Myocyte (in vitro differentiated cells): ENCODE data around the gene DTHD1. TPM values are rescaled to one million over a fixed set of nuclear protein-coding genes. Genes with fewer than 3 reads are reported as not detected.

Experiments used
- DNase-seq: peaks from one replicate; pipeline ENCODE4 v3.0.0-alpha.2; 2012; ENCODE audit warnings: low read depth
- total RNA-seq: library from RNA; depleted of rRNA; stranded (reverse); fragments of >200 nt; gene quantifications from 2 replicates; pipeline ENCODE4 v1.2.3, GENCODE V29; 2014

Gene DTHD1
- total RNA-seq, 1 donor from 2014 or later = not detected

- no peak for DNase-seq
These were observed 12.3 kb upstream of the DTHD1 start for GRCh38 chr4:36269101-36269500.

- DNase-seq = no peak
These were observed 11.8 kb upstream of the DTHD1 start for GRCh38 chr4:36269533-36270173.

DNA sequence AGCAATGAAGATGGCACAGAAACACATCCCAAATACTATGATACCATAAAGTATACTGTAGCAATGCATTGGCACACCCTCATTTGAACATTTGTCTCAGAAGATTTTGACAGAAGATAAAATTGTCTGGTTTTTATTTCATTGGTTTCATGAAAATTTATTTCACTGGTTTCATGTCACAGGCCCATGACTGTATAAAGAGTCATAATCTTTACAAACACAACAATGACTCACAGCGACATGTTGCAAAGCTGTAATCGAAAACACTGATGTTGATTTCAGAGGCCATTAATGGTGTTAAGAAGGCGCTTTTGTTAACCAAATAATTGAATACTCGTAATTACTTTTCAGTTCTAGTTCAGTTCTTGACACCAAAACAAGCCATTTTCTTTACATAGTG is 8.1 kb upstream of the DTHD1 start:
- no peak for DNase-seq

DNA sequence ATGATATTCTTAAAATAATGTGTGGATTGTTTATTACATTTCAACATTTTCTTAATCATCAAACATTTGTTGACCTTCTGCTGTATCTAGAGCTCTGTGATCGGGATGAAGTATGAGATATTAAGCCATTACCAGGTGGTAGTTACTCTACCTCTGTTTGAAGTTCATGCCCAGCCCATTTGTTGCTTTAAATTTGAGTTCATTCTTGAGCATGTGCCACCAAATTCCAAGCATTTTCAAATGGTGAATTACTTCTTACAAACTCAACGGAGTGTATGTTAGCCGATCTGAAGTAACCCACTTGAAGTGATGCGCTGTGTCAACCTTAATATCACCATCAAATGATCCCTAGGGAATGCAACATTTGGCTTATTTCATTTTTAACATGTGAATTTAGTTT is 7.3 kb upstream of the DTHD1 start:
- DNase-seq = no peak

DNA sequence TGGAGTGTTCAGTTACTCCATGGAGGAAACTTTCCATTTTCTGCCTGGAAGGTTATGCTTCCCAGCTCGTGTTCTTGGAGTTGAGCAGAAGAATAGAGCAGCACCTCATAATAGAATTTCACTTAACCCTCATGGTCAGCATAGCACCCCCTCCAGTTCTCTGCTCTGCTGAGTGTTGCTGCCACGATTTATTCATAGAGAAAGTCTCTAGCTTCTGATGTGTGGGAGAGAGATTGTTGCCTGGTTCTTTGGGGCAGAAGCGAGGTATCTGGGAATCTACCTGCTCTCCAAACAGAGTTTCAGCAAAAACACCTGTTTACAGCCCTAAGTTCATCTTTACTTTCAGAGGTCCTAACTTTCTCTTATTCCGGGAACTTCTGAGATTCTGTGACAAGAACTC is 3.9 kb upstream of the DTHD1 start:
- no peak for DNase-seq

GRCh38 chr4:36278789-36279188 is 2.6 kb upstream of the DTHD1 start:
- DNase-seq = no peak

DNA sequence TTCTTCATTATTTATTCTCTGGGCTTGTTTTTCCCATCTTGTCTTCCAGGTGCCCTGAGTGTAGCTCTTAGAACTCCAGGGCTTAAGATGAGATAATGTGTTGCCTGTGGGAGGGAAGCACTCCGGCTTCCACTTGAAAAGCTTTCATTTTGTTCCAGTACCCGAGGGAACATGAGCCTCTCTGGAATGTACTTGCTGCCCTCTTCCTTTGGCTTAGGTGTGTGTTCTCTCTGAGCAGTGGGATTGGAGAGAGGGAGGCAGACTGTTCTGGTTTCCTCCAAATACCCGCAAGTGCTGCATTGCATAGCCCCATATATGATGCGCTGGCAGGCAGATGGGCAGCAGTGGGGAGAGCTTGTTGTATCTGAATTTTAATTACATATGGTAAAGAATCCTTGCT is 861 bp upstream of the DTHD1 start:
- no peak for DNase-seq

- no peak for DNase-seq
These were observed 1.2 kb downstream of the DTHD1 start for GRCh38 chr4:36282503-36283030.

- no peak for DNase-seq
These were observed 2.6 kb downstream of the DTHD1 start for GRCh38 chr4:36283912-36284465.

DNA sequence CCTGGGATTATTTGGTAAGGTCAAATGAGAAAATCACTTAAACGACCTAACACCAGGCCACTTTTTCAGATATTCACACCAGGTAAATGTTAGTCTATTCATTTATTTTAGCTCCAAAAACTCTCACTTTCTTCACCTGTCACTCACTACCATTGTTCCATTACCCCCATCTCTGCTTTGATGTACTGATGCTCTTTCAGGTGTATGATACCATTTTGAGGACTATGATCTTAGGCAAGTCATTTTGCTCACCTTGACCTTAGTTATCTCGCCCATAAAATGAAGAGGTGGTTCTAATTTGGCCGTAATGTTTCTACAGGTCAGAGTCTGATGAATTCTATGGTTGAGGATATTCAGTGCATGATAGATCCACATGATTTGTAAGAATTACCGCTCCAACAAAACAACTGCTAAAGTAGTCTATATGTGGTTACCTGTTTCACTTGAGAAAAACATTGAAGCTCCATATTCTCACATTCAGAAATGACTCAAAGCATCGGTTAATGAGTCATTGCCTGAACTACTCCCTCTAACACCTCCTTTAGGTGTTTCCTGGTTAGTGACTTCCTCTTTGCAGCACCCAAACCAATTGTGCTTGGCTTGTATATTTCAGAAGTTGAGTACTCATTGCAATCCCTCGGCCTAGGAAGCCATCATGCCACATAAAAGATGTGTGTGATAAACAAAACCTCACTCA is 4.5 kb downstream of the DTHD1 start:
- no peak for DNase-seq

- no peak for DNase-seq
These were observed 5.1 kb downstream of the DTHD1 start for GRCh38 chr4:36286481-36286871.

DNA sequence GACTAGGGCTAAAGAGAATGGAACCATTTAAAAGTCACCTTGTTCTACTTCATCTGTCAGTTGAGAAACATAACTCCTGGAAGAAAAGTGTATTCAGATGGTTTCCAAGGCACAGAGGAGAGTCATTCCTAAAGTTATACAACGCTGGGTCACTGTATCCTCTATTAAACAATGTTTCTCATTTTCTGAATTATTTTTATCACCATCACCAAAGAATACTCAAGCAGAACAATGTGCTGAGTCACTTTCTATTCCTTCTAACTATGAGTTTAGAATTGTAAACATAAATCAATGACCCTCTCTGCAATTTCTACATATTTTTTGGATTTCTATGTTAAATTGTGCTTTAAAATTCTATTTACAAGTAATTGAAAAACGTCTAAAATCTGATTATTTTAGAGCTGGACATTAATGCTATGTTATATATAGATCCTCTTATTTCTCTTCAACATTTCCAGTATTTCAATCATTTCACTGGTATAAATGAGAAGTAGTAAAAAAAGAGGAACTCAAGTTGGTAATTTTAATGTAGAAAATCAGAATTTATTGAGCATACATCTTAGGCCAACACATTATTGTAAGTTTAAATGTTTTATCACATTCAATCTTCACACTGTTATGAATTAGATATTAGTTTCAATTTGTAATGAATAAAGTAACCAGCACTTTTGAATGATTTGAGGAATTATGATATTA is 7.5 kb downstream of the DTHD1 start:
- DNase-seq = no peak

DNA sequence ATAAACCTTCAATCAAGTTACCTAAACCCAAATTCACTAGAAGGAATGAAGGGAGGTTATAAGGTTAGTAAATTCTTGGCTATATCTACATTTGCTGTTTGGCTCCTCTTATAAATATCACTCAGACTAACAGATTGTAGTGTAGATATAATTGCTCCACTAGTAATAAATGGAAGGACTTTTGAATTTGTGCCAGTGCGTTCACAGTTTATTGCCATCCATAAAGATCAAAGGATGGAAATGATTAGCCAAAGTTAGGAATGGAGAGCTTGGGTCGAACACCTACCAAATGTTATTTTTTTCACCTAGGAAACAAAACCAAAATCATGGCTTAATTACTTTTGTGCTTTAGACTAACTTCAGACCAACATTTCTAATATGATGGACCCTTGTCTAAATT is 9.2 kb downstream of the DTHD1 start:
- DNase-seq = no peak

DNA sequence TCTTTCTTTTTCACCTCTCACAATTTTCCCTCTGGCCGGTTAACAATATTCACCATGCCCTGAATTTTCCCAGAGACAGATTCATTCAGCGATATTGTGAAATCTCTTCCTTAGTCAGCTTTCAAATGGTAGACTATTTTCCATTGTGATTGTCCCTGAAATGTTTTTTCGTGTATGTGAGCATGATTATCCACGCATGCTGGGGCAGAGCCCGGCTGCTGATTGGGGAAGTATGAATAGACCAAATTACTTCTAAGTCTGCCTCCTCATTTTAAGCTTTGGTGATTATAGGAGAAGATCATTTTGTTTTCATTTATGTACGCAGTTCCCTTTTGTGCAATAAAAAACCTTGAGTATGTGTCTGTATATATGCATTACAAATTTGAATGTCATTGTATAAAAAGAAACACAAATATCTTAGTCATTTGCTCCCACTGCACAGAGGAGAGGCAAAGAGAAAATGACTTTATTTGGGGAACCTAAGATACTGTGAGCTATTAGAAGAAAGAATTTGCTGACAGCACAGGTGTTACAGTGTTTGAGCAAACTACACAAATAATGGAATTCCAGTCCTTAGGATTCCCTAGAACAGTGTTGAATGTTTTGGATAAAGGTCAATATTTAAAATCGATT is 11.3 kb downstream of the DTHD1 start:
- DNase-seq = no peak

GRCh38 chr4:36301127-36301526 is 19.7 kb downstream of the DTHD1 start:
- no peak for DNase-seq

DNA sequence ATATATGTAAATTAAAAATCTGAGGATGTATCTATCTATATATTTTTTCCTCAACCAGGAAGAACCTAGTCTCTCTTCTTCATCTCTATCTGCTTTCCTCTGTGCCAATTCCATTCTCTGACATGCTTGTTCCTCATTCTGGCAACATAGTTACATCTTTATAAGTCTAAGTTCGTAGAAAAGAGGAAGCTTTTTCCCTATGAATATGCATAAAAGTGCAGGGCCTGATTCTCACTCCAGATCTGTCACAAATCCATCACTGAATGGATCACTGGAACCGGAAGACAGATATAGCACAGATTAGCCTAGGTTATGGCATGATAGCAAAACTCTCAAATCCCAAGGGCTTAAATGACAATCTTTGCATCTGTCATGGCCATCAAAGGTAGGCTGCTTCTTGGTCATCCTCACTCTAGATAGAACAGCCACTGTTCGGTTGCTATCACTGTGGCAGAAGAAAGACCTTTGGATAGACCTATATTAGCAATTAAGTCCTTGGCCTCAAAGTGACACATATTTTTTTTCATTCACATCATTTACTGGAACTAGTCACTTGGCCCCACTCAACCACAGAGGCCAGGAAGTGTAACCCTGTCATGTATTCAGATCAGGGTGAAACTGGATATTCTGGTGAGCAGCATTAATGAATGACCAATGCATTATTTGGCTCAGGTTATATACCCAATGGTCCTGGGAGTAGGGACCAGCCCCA is 22.2 kb downstream of the DTHD1 start:
- no peak for DNase-seq

GRCh38 chr4:36304138-36304681 is 22.8 kb downstream of the DTHD1 start:
- DNase-seq = no peak

- no peak for DNase-seq
These were observed 26.7 kb downstream of the DTHD1 start for GRCh38 chr4:36308150-36308549.

GRCh38 chr4:36310216-36310615 is 28.8 kb downstream of the DTHD1 start:
- no peak for DNase-seq

DNA sequence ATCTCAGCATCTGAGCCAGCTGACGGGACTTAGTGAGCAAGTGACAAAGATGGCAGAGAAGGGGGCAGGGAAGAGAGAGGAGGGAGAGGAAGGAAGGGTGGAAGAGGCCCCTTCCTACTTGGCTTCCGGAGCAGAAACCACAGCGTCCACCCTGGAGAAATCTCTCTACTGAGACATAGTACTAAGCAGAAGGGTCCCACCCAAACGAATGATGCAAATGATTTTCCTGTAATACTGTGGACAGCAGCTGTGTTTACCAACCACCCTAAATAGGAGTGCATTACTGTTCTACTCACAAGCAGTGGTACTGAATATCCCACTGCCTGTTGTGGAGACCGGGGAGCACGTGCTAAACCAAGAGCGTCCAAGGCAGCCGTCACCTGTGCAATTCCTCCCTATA is 29.4 kb downstream of the DTHD1 start:
- DNase-seq = no peak

- no peak for DNase-seq
These were observed 31.1 kb downstream of the DTHD1 start for GRCh38 chr4:36312511-36312910.
